T47D (cell line): ENCODE data around the gene KIF2A.

Experiments
- DNase-seq, 2 experiments: peaks; one replicate each; pipeline versions ENCODE4 v3.0.0 to v3.0.0-alpha.2; 2011 to 2012; ENCODE audit warnings: low read depth in 1 of 2, low spot score in 1 of 2
- JUND ChIP-seq: IDR thresholded peaks from 2 replicates; pipeline ENCODE4 v1.6.1; 2012; ENCODE audit warnings: low read depth
- in situ Hi-C: cut with HindIII; loops from 2 replicates; pipeline ENCODE4 v1.10.0; 2016; ENCODE audit warnings: low sequenced_read_pairs, low pct_unique_long_range_greater_than_20kb

Gene KIF2A

GRCh38 chr5:62431735-62432620 lies 126.0 kb downstream of the KIF2A start:
- DNase-seq, result no peak
- no peak for TF ChIP-seq JUND
- in situ Hi-C loops, result no loop called here

GRCh38 chr5:62432621-62433064 lies 126.6 kb downstream of the KIF2A start:
- TF ChIP-seq JUND, result no peak
- in situ Hi-C loops, result no loop called here
- no peak for DNase-seq
